ENCODE data around the gene NAIF1. TPM values are rescaled to one million over a fixed set of nuclear protein-coding genes. Genes with fewer than 3 reads are reported as not detected.

The NAIF1 gene
- total RNA-seq, 2 experiments from 2014 or later = 8.6 to 14.9 TPM

- no peaks in the 10 kb centered on the region for H3K9me3 ChIP-seq (ENCODE audit: low read length)
- intact Hi-C loops (cut with micrococcal nuclease; ENCODE audit: unreplicated experiment) = loop anchor here (2.0 kb wide), 1 partner anchor 19 kb away; no protein-coding TSS in a partner anchor
- peak overlapping the region; percentile 78 for H3K27ac ChIP-seq (ENCODE audit: low read depth, low read length, poor library complexity, severe bottlenecking)
- no peaks in the 10 kb centered on the region for H4K20me1 ChIP-seq (ENCODE audit: insufficient read depth, low read length)
- H2AFZ ChIP-seq (ENCODE audit: low read length) = peak overlapping the region; percentile 60; the same call in 1 of the 2 replicates
- CTCF ChIA-PET (ENCODE audit: unreplicated experiment) = no interaction called here
- H3K4me3 ChIP-seq (ENCODE audit: low read depth, low read length, poor library complexity, severe bottlenecking) = no peak overlapping the region
- POLR2A ChIA-PET = interaction anchor here (0.6 to 2.9 kb wide), 10 partner anchors 11 to 109 kb away, joined by 3 to 25 read pairs (median 4); partner anchors contain the start of genes EEIG1 and NAIF1
- TF ChIP-seq CTCF (conservative IDR thresholded peaks at IDR 0.05; ENCODE audit: low read length) (no peak), EZH2phosphoT487 (IDR thresholded peaks at IDR 0.05; ENCODE audit: borderline replicate concordance, low read depth, low read length) (no peak)
- DNase-seq (ENCODE audit: low spot score) = no peak
- H3K79me2 ChIP-seq (ENCODE audit: insufficient read depth, low read depth, low read length) = no peaks in the 10 kb centered on the region
- H3K9me2 ChIP-seq (ENCODE audit: insufficient read depth, low read length) = no peaks in the 10 kb centered on the region
- H3K36me3 ChIP-seq (ENCODE audit: insufficient read depth, low read length) = no peaks in the 10 kb centered on the region
- H3K4me2 ChIP-seq (ENCODE audit: low read length) = peak overlapping the region; percentile 66
- no TSS peak for BruUV-seq (replicated peaks)
- H3K4me1 ChIP-seq (ENCODE audit: insufficient read depth, low read length, poor library complexity, severe bottlenecking) = peaks cover 78% of the 10 kb centered on the region
These were observed 39.4 kb downstream of the NAIF1 start for GRCh38 chr9:128027705-128028104.

- Histone ChIP-seq H3K4me3 (ENCODE audit: low read depth, low read length, poor library complexity, severe bottlenecking) (peak overlapping the region; percentile 56), H4K20me1 (ENCODE audit: insufficient read depth, low read length) (no peaks in the 10 kb centered on the region), H3K4me2 (ENCODE audit: low read length) (peak overlapping the region; percentile 66), H2AFZ (ENCODE audit: low read length) (peak overlapping the region; percentile 60), H3K9me2 (ENCODE audit: insufficient read depth, low read length) (no peaks in the 10 kb centered on the region), H3K9me3 (ENCODE audit: low read length) (no peaks in the 10 kb centered on the region), H3K27ac (ENCODE audit: low read depth, low read length, poor library complexity, severe bottlenecking) (peak overlapping the region; percentile 78), H3K4me1 (ENCODE audit: insufficient read depth, low read length, poor library complexity, severe bottlenecking) (peaks cover 71% of the 10 kb centered on the region), H3K36me3 (ENCODE audit: insufficient read depth, low read length) (no peaks in the 10 kb centered on the region), H3K79me2 (ENCODE audit: insufficient read depth, low read depth, low read length) (no peaks in the 10 kb centered on the region)
- TF ChIP-seq CTCF (conservative IDR thresholded peaks at IDR 0.05; ENCODE audit: low read length) = no peak
- no peak for TF ChIP-seq EZH2phosphoT487 (IDR thresholded peaks at IDR 0.05; ENCODE audit: borderline replicate concordance, low read depth, low read length)
- ChIA-PET CTCF (ENCODE audit: unreplicated experiment) (no interaction called here), POLR2A (interaction anchor here (0.6 to 2.9 kb wide), 13 partner anchors 10 to 109 kb away, joined by 3 to 25 read pairs (median 4); partner anchors contain the start of genes EEIG1 and NAIF1)
- DNase-seq (ENCODE audit: low spot score) = peak; percentile 39
- intact Hi-C loops (cut with micrococcal nuclease; ENCODE audit: unreplicated experiment) = loop anchor here (1.0 to 2.0 kb wide), 2 partner anchors 18 to 47 kb away; partner anchors contain the start of gene EEIG1
- no TSS peak for BruUV-seq (replicated peaks)
These were observed 40.2 kb downstream of the NAIF1 start for GRCh38 chr9:128026773-128027541.
